Stomach (tissue), 9 donors: Measurements from ENCODE around the gene THUMPD1. TPM values are rescaled to one million over a fixed set of nuclear protein-coding genes. Genes with fewer than 3 reads are reported as not detected.

Source experiments
- DNase-seq, 2 donors: peaks; one replicate each; pipeline versions ENCODE4 v3.0.0 to v3.0.0-alpha.2; 2013 to 2019
- H3K27ac ChIP-seq, 5 donors: fragments of 200-600 bp in 4 of 5; sonication (generic) in 4 of 5; one replicate each; pipeline ENCODE4 v1.5.1; 2013 to 2019; ENCODE audit warnings: mild to moderate bottlenecking in 1 of 5, moderate library complexity in 1 of 5
- H3K27me3 ChIP-seq, 3 donors: fragments of 200-600 bp; sonication (generic); one replicate each; pipeline ENCODE4 v1.5.1; 2017 to 2019; ENCODE audit warnings: mixed run types in 1 of 3
- H3K36me3 ChIP-seq, 4 donors: fragments of 200-600 bp; sonication (generic); 1 replicate in 3 of 4; 2 replicates in 1 of 4; pipeline ENCODE4 v1.5.1; 2016 to 2019
- H3K4me1 ChIP-seq, 4 donors: fragments of 200-600 bp; sonication (generic); one replicate each; pipeline ENCODE4 v1.5.1; 2016 to 2019
- H3K4me3 ChIP-seq, 4 donors: fragments of 200-600 bp; sonication (generic) in 3 of 4; one replicate each; pipeline ENCODE4 v1.5.1; 2016 to 2019; ENCODE audit warnings: mild to moderate bottlenecking in 1 of 4
- H3K9me3 ChIP-seq, 4 donors: fragments of 200-600 bp; sonication (generic); one replicate each; pipeline ENCODE4 v1.5.1; 2016 to 2019
- CTCF ChIP-seq, 7 experiments: fragments of 450-650 bp in 4 of 7; fragments of 200-600 bp in 3 of 7; sonication (generic) in 3 of 7; IDR thresholded peaks; one replicate each; pipeline ENCODE4 v1.5.1; 2016 to 2019; ENCODE audit warnings: antibody characterized with exemption in 7 of 7, control low read depth in 2 of 7, mild to moderate bottlenecking in 1 of 7
- EP300 ChIP-seq: sonication (generic); formaldehyde crosslinking; IDR thresholded peaks from one replicate; pipeline ENCODE4 v1.6.1; 2017; ENCODE audit warnings: antibody characterized with exemption
- POLR2A ChIP-seq, 4 donors: fragments of 450-650 bp; IDR thresholded peaks; one replicate each; pipeline ENCODE4 v1.6.1; 2016; ENCODE audit warnings: antibody characterized with exemption in 4 of 4, control low read depth in 2 of 4, mild to moderate bottlenecking in 1 of 4, moderate library complexity in 1 of 4
- POLR2AphosphoS5 ChIP-seq, 3 donors: sonication (generic); formaldehyde crosslinking; IDR thresholded peaks; one replicate each; pipeline ENCODE4 v1.6.1; 2016; ENCODE audit warnings: antibody characterized with exemption in 3 of 3
- WGBS, 5 donors: extraction: QIAGEN DNeasy Blood & Tissue Kit in 3 of 5; methylation state at CpG; one replicate each; pipeline versions ENCODE4 v1.1.5 to v1.1.7; 2013 to 2018; 5-methylcytosine and 5-hydroxymethylcytosine counted together
- intact Hi-C: fragments of 100-400 bp; cut with DNase I; formaldehyde crosslinking; loops from one replicate; pipeline ENCODE4 v1.15.1; 2023; ENCODE audit warnings: low total_unique reads
- polyA plus RNA-seq, 3 donors: library from polyadenylated mRNA; stranded (reverse); fragments of 200-250 nt; gene quantifications; one replicate each; pipeline ENCODE4 v1.2.3, GENCODE V29; 2013
- total RNA-seq, 5 donors: library from RNA; depleted of rRNA; stranded (reverse); fragments of >200 nt; gene quantifications; one replicate each; pipeline versions ENCODE4 v1.1.0 to v1.2.3, GENCODE V29; 2014 to 2016
- donor health status: healthy with polysubstance abuse.
- donor health status: Bipolar disorder and iron deficiency.
- donor health status: healthy.

Gene THUMPD1
- total and polyA plus RNA-seq, 8 donors = 3.2 to 101 (median 33.7) TPM

GRCh38 chr16:20768818-20769217 is 27.2 kb upstream of the THUMPD1 start:
- Histone ChIP-seq H3K4me1 (peaks cover 5 to 29% (median 11%) of the 10 kb centered on the region in 4 donors), H3K27ac (no peak overlapping the region), H3K4me3 (no peak overlapping the region), H3K9me3 (no peaks in the 10 kb centered on the region), H3K27me3 (no peaks in the 10 kb centered on the region), H3K36me3 (peaks cover 0 to 11% (median 1%) of the 10 kb centered on the region in 4 donors)
- 53 to 97% (median 73%) methylated on average over 1 of the region's 1 CpG for WGBS, 5 donors
- no peak for DNase-seq
- intact Hi-C loops = no loop called here
- no peak for TF ChIP-seq CTCF (IDR thresholded peaks at IDR 0.05)

GRCh38 chr16:20768121-20768520 is 26.5 kb upstream of the THUMPD1 start:
- Histone ChIP-seq H3K27ac (no peak overlapping the region), H3K36me3 (peaks cover 0 to 11% (median 1%) of the 10 kb centered on the region in 4 donors), H3K9me3 (no peaks in the 10 kb centered on the region), H3K4me3 (no peak overlapping the region), H3K27me3 (no peaks in the 10 kb centered on the region), H3K4me1 (peaks cover 5 to 31% (median 12%) of the 10 kb centered on the region in 4 donors)
- intact Hi-C loops = no loop called here
- TF ChIP-seq CTCF (IDR thresholded peaks at IDR 0.05) = no peak
- 95 to 100% (median 100%) methylated on average over 1 of the region's 1 CpG for WGBS, 5 donors
- no peak for DNase-seq

GRCh38 chr16:20767577-20767976 is 26.0 kb upstream of the THUMPD1 start:
- intact Hi-C loops = no loop called here
- peaks cover 5 to 37% (median 14%) of the 10 kb centered on the region in 4 donors for H3K4me1 ChIP-seq
- H3K9me3 ChIP-seq = no peaks in the 10 kb centered on the region
- TF ChIP-seq EP300 (no peak), POLR2A (IDR thresholded peaks at IDR 0.05) (no peak), POLR2AphosphoS5 (IDR thresholded peaks at IDR 0.05) (no peak), CTCF (IDR thresholded peaks at IDR 0.05) (no peak)
- H3K4me3 ChIP-seq = no peak overlapping the region
- H3K36me3 ChIP-seq = peaks cover 0 to 11% (median 1%) of the 10 kb centered on the region in 4 donors
- DNase-seq = no peak
- H3K27me3 ChIP-seq = no peaks in the 10 kb centered on the region
- peak overlapping the region in 1 of 5 donors; percentile 31 for H3K27ac ChIP-seq

- intact Hi-C loops = no loop called here
- 85 to 92% (median 89%) methylated on average over 5 of the region's 5 CpGs for WGBS, 5 donors
- Histone ChIP-seq H3K4me3 (no peak overlapping the region), H3K36me3 (peaks cover 0 to 11% (median 1%) of the 10 kb centered on the region in 4 donors), H3K27me3 (no peaks in the 10 kb centered on the region), H3K27ac (no peak overlapping the region), H3K9me3 (no peaks in the 10 kb centered on the region), H3K4me1 (peaks cover 5 to 41% (median 14%) of the 10 kb centered on the region in 4 donors)
- DNase-seq = no peak
- TF ChIP-seq POLR2AphosphoS5 (IDR thresholded peaks at IDR 0.05) (no peak), CTCF (IDR thresholded peaks at IDR 0.05) (no peak), EP300 (no peak), POLR2A (IDR thresholded peaks at IDR 0.05) (no peak)
These were observed 24.7 kb upstream of the THUMPD1 start for GRCh38 chr16:20766294-20766693.
